ENCODE measurements around the gene ATP8B3. TPM values are rescaled to one million over a fixed set of nuclear protein-coding genes. Genes with fewer than 3 reads are reported as not detected.

ATP8B3 gene
- total RNA-seq, 2 donors from 2014 or later, result 0.52 TPM; not detected in 1

DNA sequence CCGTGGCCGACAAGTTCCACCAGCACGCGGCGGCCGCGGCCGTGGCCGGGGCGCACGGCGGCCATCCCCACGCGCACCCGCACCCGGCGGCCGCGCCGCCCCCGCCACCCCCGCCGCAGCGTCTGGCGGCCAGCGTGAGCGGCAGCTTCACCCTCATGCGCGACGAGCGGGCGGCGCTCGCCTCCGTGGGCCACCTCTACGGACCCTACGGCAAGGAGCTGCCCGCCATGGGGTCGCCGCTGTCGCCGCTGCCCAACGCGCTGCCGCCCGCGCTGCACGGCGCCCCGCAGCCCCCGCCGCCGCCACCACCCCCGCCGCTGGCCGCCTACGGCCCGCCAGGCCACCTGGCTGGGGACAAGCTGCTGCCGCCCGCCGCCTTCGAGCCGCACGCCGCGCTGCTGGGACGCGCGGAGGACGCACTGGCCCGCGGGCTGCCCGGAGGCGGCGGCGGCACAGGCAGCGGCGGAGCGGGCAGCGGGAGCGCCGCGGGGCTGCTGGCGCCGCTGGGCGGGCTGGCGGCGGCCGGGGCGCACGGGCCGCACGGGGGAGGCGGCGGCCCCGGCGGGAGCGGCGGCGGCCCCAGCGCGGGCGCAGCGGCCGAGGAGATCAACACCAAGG is 57.9 kb downstream of the ATP8B3 start:
- 1% methylated on average over 95 of the region's 105 CpGs; no CpG with 5 or more reads in 1 of the 2 donors for WGBS, 2 donors
- H3K36me3 ChIP-seq (replicated peaks in 1 of 2; ENCODE audit: insufficient read depth in 1 of 2, low read depth in 2 of 2), result no peaks in the 10 kb centered on the region
- no peaks in the 10 kb centered on the region for H3K9me3 ChIP-seq
- TF ChIP-seq, protein P1, sequence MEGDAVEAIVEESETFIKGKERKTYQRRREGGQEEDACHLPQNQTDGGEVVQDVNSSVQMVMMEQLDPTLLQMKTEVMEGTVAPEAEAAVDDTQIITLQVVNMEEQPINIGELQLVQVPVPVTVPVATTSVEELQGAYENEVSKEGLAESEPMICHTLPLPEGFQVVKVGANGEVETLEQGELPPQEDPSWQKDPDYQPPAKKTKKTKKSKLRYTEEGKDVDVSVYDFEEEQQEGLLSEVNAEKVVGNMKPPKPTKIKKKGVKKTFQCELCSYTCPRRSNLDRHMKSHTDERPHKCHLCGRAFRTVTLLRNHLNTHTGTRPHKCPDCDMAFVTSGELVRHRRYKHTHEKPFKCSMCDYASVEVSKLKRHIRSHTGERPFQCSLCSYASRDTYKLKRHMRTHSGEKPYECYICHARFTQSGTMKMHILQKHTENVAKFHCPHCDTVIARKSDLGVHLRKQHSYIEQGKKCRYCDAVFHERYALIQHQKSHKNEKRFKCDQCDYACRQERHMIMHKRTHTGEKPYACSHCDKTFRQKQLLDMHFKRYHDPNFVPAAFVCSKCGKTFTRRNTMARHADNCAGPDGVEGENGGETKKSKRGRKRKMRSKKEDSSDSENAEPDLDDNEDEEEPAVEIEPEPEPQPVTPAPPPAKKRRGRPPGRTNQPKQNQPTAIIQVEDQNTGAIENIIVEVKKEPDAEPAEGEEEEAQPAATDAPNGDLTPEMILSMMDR (IDR thresholded peaks at IDR 0.05), result no peak
- peaks cover 34% of the 10 kb centered on the region for H3K4me1 ChIP-seq
- ATAC-seq (no peak), DNase-seq (no peak)
- intact Hi-C loops (cut with DNase I), result no loop called here
- H3K27ac ChIP-seq, result no peak overlapping the region
- peaks cover 0 to 59% of the 10 kb centered on the region in 2 donors for H3K27me3 ChIP-seq
- no peak overlapping the region for H3K4me3 ChIP-seq

- ATAC-seq, result no peak
Observed at GRCh38 chr19:1752757-1753728, 59.0 kb downstream of the ATP8B3 start, which contains the start of gene ONECUT3. ONECUT3 (plus strand) TSS chr19:1753506; CDS start chr19:1753663, 157 bp downstream.

GRCh38 chr19:1752009-1752756 is 59.9 kb downstream of the ATP8B3 start:
- H3K36me3 ChIP-seq (replicated peaks in 1 of 2; ENCODE audit: insufficient read depth in 1 of 2, low read depth in 2 of 2), result no peaks in the 10 kb centered on the region
- intact Hi-C loops (cut with DNase I), result no loop called here
- TF ChIP-seq POLR2A (IDR thresholded peaks at IDR 0.05), result no peak
- TF ChIP-seq, protein P1 (IDR thresholded peaks at IDR 0.05), result no peak
- no peaks in the 10 kb centered on the region for H3K9me3 ChIP-seq
- 5% methylated on average over 10 to 16 of the region's 16 CpGs for WGBS, 2 donors
- ATAC-seq (no peak), DNase-seq (no peak)
- H3K4me3 ChIP-seq, result no peak overlapping the region
- peaks cover 0 to 65% of the 10 kb centered on the region in 2 donors for H3K27me3 ChIP-seq
- no peak overlapping the region for H3K27ac ChIP-seq
- H3K4me1 ChIP-seq, result peaks cover 45% of the 10 kb centered on the region

More at GRCh38 chr19:1752757-1753728, 59.0 kb downstream of the ATP8B3 start, which contains the start of gene ONECUT3:
- intact Hi-C loops (cut with DNase I), result no loop called here
- Histone ChIP-seq H3K4me3 (no peak within 1 kb of the TSS), H3K9me3 (no peaks in the 10 kb centered on the region), H3K4me1 (peaks cover 45% of the 10 kb centered on the region), H3K36me3 (replicated peaks in 1 of 2; ENCODE audit: insufficient read depth in 1 of 2, low read depth in 2 of 2) (no peaks in the 10 kb centered on the region), H3K27ac (no peak within 1 kb of the TSS), H3K27me3 (peaks cover 0 to 58% of the 10 kb centered on the region in 2 donors)
- TF ChIP-seq, protein P1 (IDR thresholded peaks at IDR 0.05), result no peak
- TF ChIP-seq POLR2A (IDR thresholded peaks at IDR 0.05), result no peak
- DNase-seq, result no peak
- 2 to 3% methylated on average over 17 to 60 of the region's 77 CpGs for WGBS, 2 donors

DNA sequence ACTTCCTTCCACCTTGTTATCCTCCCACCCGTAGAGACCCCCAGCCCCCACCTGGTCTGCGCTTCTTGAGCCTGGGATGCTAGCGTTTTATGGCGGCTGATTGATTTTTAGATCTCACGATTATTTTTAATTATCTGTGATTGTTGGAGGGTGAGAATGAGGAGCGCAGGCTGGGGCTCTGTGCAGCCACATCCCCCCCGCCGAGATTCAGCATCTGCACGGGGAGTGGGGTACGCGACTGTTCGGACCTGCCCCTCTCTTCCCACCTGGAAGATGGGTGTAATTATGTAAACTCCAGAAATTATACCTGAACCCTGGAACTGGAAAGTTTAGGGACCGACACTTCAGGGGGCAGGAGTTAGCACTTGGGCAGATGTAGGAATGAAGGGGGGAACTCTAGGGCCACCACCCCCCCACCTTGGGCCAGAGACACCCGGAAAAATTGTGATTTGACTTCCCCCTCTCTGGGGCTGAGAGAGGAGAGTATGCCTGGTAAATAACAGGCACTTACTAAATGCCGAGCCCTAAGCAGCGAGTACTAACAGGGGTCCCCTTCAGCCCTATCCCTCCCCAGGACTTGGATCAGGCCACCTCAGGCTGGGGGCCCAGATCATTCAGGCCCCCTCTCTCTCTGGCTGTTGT is 60.6 kb downstream of the ATP8B3 start:
- H3K27ac ChIP-seq, result no peak overlapping the region
- H3K27me3 ChIP-seq, result peaks cover 0 to 71% of the 10 kb centered on the region in 2 donors
- H3K4me3 ChIP-seq, result no peak overlapping the region
- H3K36me3 ChIP-seq (replicated peaks in 1 of 2; ENCODE audit: insufficient read depth in 1 of 2, low read depth in 2 of 2), result no peaks in the 10 kb centered on the region
- intact Hi-C loops (cut with DNase I), result no loop called here
- ATAC-seq (no peak), DNase-seq (no peak)
- peaks cover 49% of the 10 kb centered on the region for H3K4me1 ChIP-seq
- H3K9me3 ChIP-seq, result no peaks in the 10 kb centered on the region
- 4 to 6% methylated on average over 13 to 16 of the region's 16 CpGs for WGBS, 2 donors
- TF ChIP-seq, protein P1 (IDR thresholded peaks at IDR 0.05), result no peak
- TF ChIP-seq POLR2A (IDR thresholded peaks at IDR 0.05), result no peak
